Measurements from ENCODE around the gene PNKP. TPM values are rescaled to one million over a fixed set of nuclear protein-coding genes. Genes with fewer than 3 reads are reported as not detected.

The PNKP gene
- total RNA-seq, 2 donors from 2014 or later: 40.5 to 43.4 TPM

Small RNAs within 50 kb of the gene (microRNA-seq; reads per million reads assigned to microRNA genes)
- gene MIR4749 (ENCODE audit: borderline microRNAs expressed in 2 of 2) (0.26 to 0.65 reads per million in 2 donors), gene MIR4750 (ENCODE audit: borderline microRNAs expressed in 2 of 2) (0 to 0.32 reads per million in 2 donors), gene MIR6800 (ENCODE audit: borderline microRNAs expressed in 2 of 2) (0 reads per million in 2 donors)

Other genes with a start within 250 kb of the PNKP start
- 100 to 1,000 TPM; 124 to 173 TPM for gene RRAS, start 227.4 kb downstream of the PNKP start, total RNA-seq
- gene SCAF1, start 225.4 kb downstream of the PNKP start, total RNA-seq: 10 to 100 TPM; 43.5 to 55.1 TPM
- 10 to 100 TPM; 40.6 to 50.9 TPM for gene IRF3, start 201.7 kb downstream of the PNKP start, total RNA-seq
- 1 to 10 TPM; 8.5 to 9.3 TPM for gene BCL2L12, start 201.6 kb downstream of the PNKP start, total RNA-seq
- gene PRMT1, start 190.3 kb downstream of the PNKP start, total RNA-seq: 10 to 100 TPM; 79.1 to 91.5 TPM
- 1 to 10 TPM in 1 of 2 donors, under 1 TPM in 1; 1.00 to 1.0 TPM for gene ADM5, start 178.0 kb downstream of the PNKP start, total RNA-seq
- 10 to 100 TPM; 10.6 to 11.8 TPM for gene CPT1C, start 176.5 kb downstream of the PNKP start, total RNA-seq
- 1 to 10 TPM; 2.0 to 2.7 TPM for gene TSKS, start 104.3 kb downstream of the PNKP start, total RNA-seq
- gene AP2A1, start 100.6 kb downstream of the PNKP start, total RNA-seq: 10 to 100 TPM; 81.7 to 88.1 TPM
- gene FUZ, start 54.3 kb downstream of the PNKP start, total RNA-seq: 10 to 100 TPM in 1 of 2 donors, 1 to 10 TPM in 1; 6.9 to 12.2 TPM
- 10 to 100 TPM; 25.6 to 25.9 TPM for gene MED25, start 49.3 kb downstream of the PNKP start, total RNA-seq
- gene PTOV1, start 16.4 kb downstream of the PNKP start, total RNA-seq: 10 to 100 TPM; 78.7 to 95.2 TPM
- gene AKT1S1, start 9.8 kb upstream of the PNKP start, total RNA-seq: 10 to 100 TPM; 26.5 to 28.9 TPM
- gene TBC1D17, start 10.1 kb upstream of the PNKP start, total RNA-seq: 10 to 100 TPM; 28.7 to 36.3 TPM
- gene IL4I1, start 29.3 kb upstream of the PNKP start, total RNA-seq: 1 to 10 TPM; 1.1 to 1.3 TPM
- gene ATF5, start 61.6 kb upstream of the PNKP start, total RNA-seq: 10 to 100 TPM; 18.8 to 37.0 TPM
- gene NUP62, start 61.9 kb upstream of the PNKP start, total RNA-seq: 10 to 100 TPM; 21.9 to 27.1 TPM
- gene SIGLEC11, start 93.6 kb upstream of the PNKP start, total RNA-seq: 1 to 10 TPM in 1 of 2 donors, under 1 TPM in 1; 0.95 to 3.3 TPM
- 10 to 100 TPM; 19.7 to 23.0 TPM for gene VRK3, start 157.8 kb upstream of the PNKP start, total RNA-seq
- gene ZNF473, start 158.4 kb upstream of the PNKP start, total RNA-seq: 1 to 10 TPM; 5.8 to 7.6 TPM